ENCODE data around the gene CLEC4G.

The CLEC4G gene

GRCh38 chr19:7740682-7741054 is 8.8 kb upstream of the CLEC4G start:
- no peak for DNase-seq (ENCODE audit: low read depth)
- no peak overlapping the region for H3K4me3 ChIP-seq (ENCODE audit: low read depth, low read length)
- no peak for TF ChIP-seq CTCF (IDR thresholded peaks at IDR 0.05; ENCODE audit: low read depth, low read length, missing control alignments)

- no peak overlapping the region for H3K4me3 ChIP-seq (ENCODE audit: low read depth, low read length)
- no peak for DNase-seq (ENCODE audit: low read depth)
- TF ChIP-seq CTCF (IDR thresholded peaks at IDR 0.05; ENCODE audit: low read depth, low read length, missing control alignments): no peak
Observed at GRCh38 chr19:7739801-7740681, 8.1 kb upstream of the CLEC4G start.

- no peak overlapping the region for H3K4me3 ChIP-seq (ENCODE audit: low read depth, low read length)
- TF ChIP-seq CTCF (IDR thresholded peaks at IDR 0.05; ENCODE audit: low read depth, low read length, missing control alignments): no peak
- DNase-seq (ENCODE audit: low read depth): no peak
Observed at GRCh38 chr19:7739211-7739755, 7.4 kb upstream of the CLEC4G start.

- no peak for DNase-seq (ENCODE audit: low read depth)
- no peak overlapping the region for H3K4me3 ChIP-seq (ENCODE audit: low read depth, low read length)
- no peak for TF ChIP-seq CTCF (IDR thresholded peaks at IDR 0.05; ENCODE audit: low read depth, low read length, missing control alignments)
Observed at GRCh38 chr19:7738023-7738422, 6.1 kb upstream of the CLEC4G start.

- TF ChIP-seq CTCF (IDR thresholded peaks at IDR 0.05; ENCODE audit: low read depth, low read length, missing control alignments): no peak
- DNase-seq (ENCODE audit: low read depth): no peak
- no peak overlapping the region for H3K4me3 ChIP-seq (ENCODE audit: low read depth, low read length)
Observed at GRCh38 chr19:7737215-7737614, 5.3 kb upstream of the CLEC4G start.

- TF ChIP-seq CTCF (IDR thresholded peaks at IDR 0.05; ENCODE audit: low read depth, low read length, missing control alignments): no peak
- no peak overlapping the region for H3K4me3 ChIP-seq (ENCODE audit: low read depth, low read length)
- no peak for DNase-seq (ENCODE audit: low read depth)
Observed at GRCh38 chr19:7736148-7736547, 4.2 kb upstream of the CLEC4G start.

All from GM12864 (cell line).